Neuronal stem cell (in vitro differentiated cells): Measurements from ENCODE around the gene DEXI.

ENCODE experiments used
- DNase-seq: peaks from one replicate; pipeline ENCODE4 v3.0.0-alpha.2; 2013; ENCODE audit warnings: low spot score
- H2AFZ ChIP-seq: one replicate; pipeline ENCODE4 v1.6.1; 2013; ENCODE audit warnings: mild to moderate bottlenecking, low read length, inconsistent platforms
- H2AK5ac ChIP-seq: 2 replicates; pipeline ENCODE4 v1.6.1; 2013; ENCODE audit warnings: low read depth, mild to moderate bottlenecking, inconsistent platforms, low read length, moderate library complexity, mixed read lengths
- H2BK120ac ChIP-seq: 2 replicates; pipeline ENCODE4 v1.6.1; 2013; ENCODE audit warnings: low read depth, mild to moderate bottlenecking, inconsistent platforms, low read length, moderate library complexity, mixed read lengths
- H2BK12ac ChIP-seq: one replicate; pipeline ENCODE4 v1.6.1; 2013; ENCODE audit warnings: low read length, inconsistent platforms
- H2BK15ac ChIP-seq: 2 replicates; pipeline ENCODE4 v1.6.1; 2013; ENCODE audit warnings: mild to moderate bottlenecking, low read length, inconsistent platforms, mixed read lengths
- H2BK5ac ChIP-seq: one replicate; pipeline ENCODE4 v1.6.1; 2013; ENCODE audit warnings: inconsistent platforms, mild to moderate bottlenecking, low read length, moderate library complexity
- H3K14ac ChIP-seq: one replicate; pipeline ENCODE4 v1.6.1; 2013; ENCODE audit warnings: low read length, inconsistent platforms
- H3K18ac ChIP-seq: 2 replicates; pipeline ENCODE4 v1.6.1; 2013; ENCODE audit warnings: low read length, inconsistent platforms
- H3K23ac ChIP-seq: 2 replicates; pipeline ENCODE4 v1.6.1; 2013; ENCODE audit warnings: low read depth, mild to moderate bottlenecking, mixed read lengths, low read length, inconsistent platforms; ENCODE audit not compliant: poor library complexity
- H3K27ac ChIP-seq: replicated peaks from 3 replicates; pipeline ENCODE4 v1.5.1; 2013; ENCODE audit warnings: low read length, inconsistent platforms
- H3K27me3 ChIP-seq, 3 experiments: 2 replicates each; pipeline ENCODE4 v1.6.1; 2013; ENCODE audit warnings: low read length in 3 of 3, mild to moderate bottlenecking in 2 of 3, inconsistent platforms in 1 of 3, low read depth in 1 of 3, mixed read lengths in 1 of 3, moderate library complexity in 1 of 3; ENCODE audit not compliant: control insufficient read depth in 3 of 3, insufficient read depth in 3 of 3
- H3K36me3 ChIP-seq, 2 donors: replicated peaks in 1 of 2; 2 replicates each; pipeline ENCODE4 v1.6.1; 2013; ENCODE audit warnings: low read length in 2 of 2; ENCODE audit not compliant: control insufficient read depth in 2 of 2, insufficient read depth in 2 of 2
- H3K4ac ChIP-seq: 2 replicates; pipeline ENCODE4 v1.6.1; 2013; ENCODE audit warnings: inconsistent platforms, mild to moderate bottlenecking, low read length, moderate library complexity
- H3K4me1 ChIP-seq, 2 donors: 1 replicate in 1 of 2; 2 replicates in 1 of 2; pipeline ENCODE4 v1.6.1; 2013; ENCODE audit warnings: low read length in 2 of 2, low read depth in 1 of 2; ENCODE audit not compliant: control insufficient read depth in 2 of 2, insufficient read depth in 1 of 2
- H3K4me2 ChIP-seq: one replicate; pipeline ENCODE4 v1.6.1; 2013; ENCODE audit warnings: mild to moderate bottlenecking, low read length, inconsistent platforms; ENCODE audit not compliant: insufficient read depth, poor library complexity, severe bottlenecking
- H3K4me3 ChIP-seq, 2 donors: 2 replicates each; pipeline ENCODE4 v1.5.1; 2013; ENCODE audit warnings: low read length in 2 of 2, mild to moderate bottlenecking in 2 of 2, inconsistent platforms in 1 of 2, moderate library complexity in 1 of 2
- H3K79me1 ChIP-seq: one replicate; pipeline ENCODE4 v1.6.1; 2013; ENCODE audit warnings: low read depth, mild to moderate bottlenecking, inconsistent platforms, low read length, moderate library complexity
- H3K9ac ChIP-seq: one replicate; pipeline ENCODE4 v1.6.1; 2013; ENCODE audit warnings: mild to moderate bottlenecking, low read depth, low read length, inconsistent platforms; ENCODE audit not compliant: poor library complexity
- H3K9me3 ChIP-seq, 2 donors: replicated peaks in 1 of 2; 2 replicates each; pipeline versions ENCODE3 to v1.6.1; 2013; ENCODE audit warnings: low read length in 2 of 2, mild to moderate bottlenecking in 2 of 2, inconsistent platforms in 1 of 2, low read depth in 1 of 2, mixed read lengths in 1 of 2, moderate library complexity in 1 of 2; ENCODE audit not compliant: control insufficient read depth in 2 of 2, insufficient read depth in 1 of 2
- H4K8ac ChIP-seq: one replicate; pipeline ENCODE4 v1.6.1; 2013; ENCODE audit warnings: low read depth, mild to moderate bottlenecking, inconsistent platforms, low read length, moderate library complexity
- H4K91ac ChIP-seq: one replicate; pipeline ENCODE4 v1.6.1; 2013; ENCODE audit warnings: low read length, low read depth, mild to moderate bottlenecking, inconsistent platforms; ENCODE audit not compliant: poor library complexity
- WGBS, 2 donors: extraction: QIAGEN DNeasy Blood & Tissue Kit; methylation state at CpG; one replicate each; pipeline ENCODE4 v1.1.7; 2013; ENCODE audit warnings: missing lambda C conversion rate in 2 of 2, mixed read lengths in 1 of 2; ENCODE audit not compliant: insufficient read length in 2 of 2, insufficient replicate concordance in 1 of 2; ENCODE audit errors: extremely low coverage in 2 of 2; 5-methylcytosine and 5-hydroxymethylcytosine counted together

The DEXI gene

GRCh38 chr16:10879681-10880589, 62.3 kb downstream of the DEXI start:
- Histone ChIP-seq H2AK5ac (no peak overlapping the region), H3K4me2 (no peak overlapping the region), H3K36me3 (no peaks in the 10 kb centered on the region), H4K91ac (no peak overlapping the region), H2BK15ac (no peak overlapping the region), H3K14ac (no peak overlapping the region), H3K9me3 (no peaks in the 10 kb centered on the region), H3K79me1 (no peaks in the 10 kb centered on the region), H3K27ac (no peak overlapping the region), H4K8ac (no peak overlapping the region), H3K4me3 (no peak overlapping the region), H3K9ac (no peak overlapping the region), H2BK12ac (no peak overlapping the region), H3K27me3 (peaks cover 0 to 52% (median 27%) of the 10 kb centered on the region in 3 experiments), H3K4ac (no peak overlapping the region), H2BK5ac (no peak overlapping the region), H3K23ac (no peak overlapping the region), H3K18ac (no peak overlapping the region), H3K4me1 (no peaks in the 10 kb centered on the region), H2BK120ac (no peak overlapping the region), H2AFZ (no peak overlapping the region)
- no CpG with 5 or more reads among the region's 21 CpGs for WGBS, 2 donors
- no peak for DNase-seq
